Neuron (in vitro differentiated cells): ENCODE measurements around the gene GAB2.

Experiments used
- H2AFZ ChIP-seq: one replicate; pipeline ENCODE4 v1.6.1; 2013; ENCODE audit warnings: low read depth, mild to moderate bottlenecking, inconsistent platforms, low read length, moderate library complexity
- H3K27me3 ChIP-seq: one replicate; pipeline ENCODE4 v1.6.1; 2013; ENCODE audit warnings: low read length; ENCODE audit not compliant: insufficient read depth
- H3K36me3 ChIP-seq: one replicate; pipeline ENCODE4 v1.6.1; 2013; ENCODE audit warnings: low read length; ENCODE audit not compliant: insufficient read depth
- H3K4me1 ChIP-seq: one replicate; pipeline ENCODE4 v1.6.1; 2013; ENCODE audit warnings: low read length; ENCODE audit not compliant: insufficient read depth
- H3K4me3 ChIP-seq: 2 replicates; pipeline ENCODE4 v1.5.1; 2013; ENCODE audit warnings: mild to moderate bottlenecking, low read length, moderate library complexity
- H3K9me3 ChIP-seq: one replicate; pipeline ENCODE4 v1.6.1; 2013; ENCODE audit warnings: low read length

Gene GAB2

DNA sequence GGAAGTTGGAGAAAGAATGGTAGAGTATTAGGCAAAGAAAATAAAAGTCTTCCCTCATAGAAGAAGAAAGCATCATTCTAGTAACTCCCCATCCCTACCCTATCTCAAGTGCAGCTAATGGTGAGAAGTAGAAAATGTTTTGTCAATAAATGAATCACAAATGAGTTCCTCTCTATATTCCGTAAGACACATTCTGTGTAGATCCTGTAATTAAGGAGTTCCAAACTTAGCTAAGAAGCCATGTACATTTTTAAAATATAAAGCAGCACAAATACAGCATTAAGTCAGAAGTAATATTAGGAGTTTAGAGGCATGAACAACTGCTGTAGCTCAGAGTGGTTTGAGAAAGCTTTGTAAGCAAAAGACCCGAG lies 80.1 kb downstream of the GAB2 start:
- H3K27me3 ChIP-seq, result no peaks in the 10 kb centered on the region
- H2AFZ ChIP-seq, result no peak overlapping the region
- H3K4me3 ChIP-seq, result no peak overlapping the region
- no peaks in the 10 kb centered on the region for H3K36me3 ChIP-seq
- peaks cover 6% of the 10 kb centered on the region for H3K4me1 ChIP-seq
- H3K9me3 ChIP-seq, result peaks cover 2% of the 10 kb centered on the region

DNA sequence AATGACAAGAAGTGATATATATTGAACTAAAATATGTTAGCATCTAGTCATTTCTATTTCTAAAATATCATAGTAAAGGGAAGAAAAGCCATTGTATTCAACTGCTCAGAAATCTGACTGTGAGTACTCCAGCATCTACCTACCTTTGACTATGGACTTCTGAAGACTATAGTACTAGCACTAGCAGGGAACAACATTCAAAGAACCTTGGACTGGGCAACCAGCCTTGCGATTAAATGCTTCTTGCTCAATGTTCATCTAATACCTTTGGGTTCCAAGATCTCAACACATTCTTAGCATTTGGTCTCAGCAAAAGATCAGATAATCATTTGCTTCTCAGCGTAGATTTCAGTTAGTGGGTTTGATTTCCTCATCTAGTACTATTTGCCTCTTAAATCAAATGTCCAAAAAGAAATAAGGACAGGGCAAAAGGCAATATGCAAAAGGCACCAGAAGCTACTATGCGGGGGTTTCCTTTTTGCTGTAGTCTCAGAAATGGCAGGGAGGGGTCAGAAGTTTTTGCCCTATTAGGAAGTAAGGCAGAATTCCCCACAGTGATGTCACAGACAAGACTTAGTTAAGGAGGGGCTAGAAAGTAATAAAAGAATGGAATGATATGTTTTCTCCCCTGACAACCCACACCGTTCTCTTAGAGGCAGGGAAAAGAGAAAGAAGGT lies 80.6 kb downstream of the GAB2 start:
- H3K27me3 ChIP-seq, result no peaks in the 10 kb centered on the region
- peaks cover 6% of the 10 kb centered on the region for H3K4me1 ChIP-seq
- H2AFZ ChIP-seq, result no peak overlapping the region
- no peaks in the 10 kb centered on the region for H3K36me3 ChIP-seq
- H3K9me3 ChIP-seq, result peaks cover under 1% of the 10 kb centered on the region
- no peak overlapping the region for H3K4me3 ChIP-seq

DNA sequence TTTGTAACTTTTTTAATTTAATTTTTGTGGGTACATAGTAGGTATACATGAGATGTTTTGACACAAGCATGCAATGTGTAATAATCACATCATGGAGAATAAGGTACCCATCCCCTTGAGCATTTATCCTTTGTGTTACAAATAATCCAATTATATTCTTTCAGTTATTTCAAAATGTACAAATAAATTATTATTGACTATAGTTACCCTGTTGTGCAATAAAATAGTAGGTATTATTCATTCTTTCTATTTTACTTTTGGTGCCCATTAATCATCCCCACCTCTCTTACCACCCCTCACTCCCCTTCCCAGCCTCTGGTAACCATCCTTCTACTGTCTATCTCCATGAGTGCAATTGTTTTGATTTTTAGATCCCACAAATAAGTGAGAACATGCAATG lies 83.5 kb downstream of the GAB2 start:
- no peaks in the 10 kb centered on the region for H3K9me3 ChIP-seq
- H2AFZ ChIP-seq, result no peak overlapping the region
- no peak overlapping the region for H3K4me3 ChIP-seq
- H3K36me3 ChIP-seq, result no peaks in the 10 kb centered on the region
- no peaks in the 10 kb centered on the region for H3K27me3 ChIP-seq
- H3K4me1 ChIP-seq, result peaks cover 6% of the 10 kb centered on the region

DNA sequence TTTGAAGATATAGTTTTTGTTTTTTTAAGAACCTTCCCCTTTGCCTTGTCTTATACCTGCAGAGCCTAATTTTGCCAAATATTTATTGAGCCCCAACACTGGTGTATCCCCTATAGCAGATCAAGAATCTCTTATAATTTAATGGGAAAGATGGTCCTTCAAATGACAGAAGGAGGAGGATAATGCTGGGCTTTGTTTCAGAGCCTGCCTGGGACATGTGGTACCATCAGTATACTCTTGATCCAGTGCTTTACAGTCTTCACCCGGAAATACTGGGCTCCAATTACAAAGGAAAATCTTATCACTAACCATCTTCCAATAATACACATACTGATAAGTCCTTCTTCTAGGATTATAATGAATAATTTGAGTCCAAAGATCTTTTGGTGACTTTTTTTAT lies 84.7 kb downstream of the GAB2 start:
- Histone ChIP-seq H3K27me3 (no peaks in the 10 kb centered on the region), H3K9me3 (no peaks in the 10 kb centered on the region), H2AFZ (no peak overlapping the region), H3K36me3 (no peaks in the 10 kb centered on the region), H3K4me3 (no peak overlapping the region), H3K4me1 (peaks cover 6% of the 10 kb centered on the region)

DNA sequence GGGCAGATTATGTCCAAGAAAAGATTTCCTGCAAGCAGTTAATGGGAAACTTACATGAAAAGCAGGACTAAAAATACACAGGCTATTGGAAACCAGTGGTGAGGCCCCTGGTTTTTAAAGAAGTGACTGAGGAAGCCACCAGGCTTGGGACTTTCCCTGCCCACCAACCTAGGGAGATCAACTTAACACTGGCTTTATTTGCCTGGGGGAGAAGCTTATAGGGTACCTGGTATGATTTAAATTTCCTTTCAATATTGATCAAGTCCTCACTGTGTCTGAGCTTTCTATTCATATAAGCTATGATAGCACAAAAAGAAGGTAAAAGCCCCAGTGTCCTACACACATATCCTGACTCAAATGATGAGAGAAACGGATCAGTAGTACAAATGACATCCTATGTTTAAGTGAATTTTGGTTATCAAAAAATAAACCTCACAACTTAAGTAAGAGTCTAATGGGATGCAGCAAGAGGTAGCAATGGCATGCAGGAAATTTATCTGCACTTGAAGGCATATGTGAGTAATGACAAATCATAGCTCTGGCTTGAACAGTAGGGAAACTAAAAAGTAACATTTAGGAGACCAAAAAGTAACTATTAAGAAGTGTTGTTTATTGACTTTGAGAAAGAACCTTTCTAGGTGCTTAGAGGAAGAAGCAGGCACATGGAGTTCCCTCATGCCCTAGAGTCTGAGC lies 85.3 kb downstream of the GAB2 start:
- Histone ChIP-seq H2AFZ (no peak overlapping the region), H3K4me3 (no peak overlapping the region), H3K27me3 (no peaks in the 10 kb centered on the region), H3K36me3 (no peaks in the 10 kb centered on the region), H3K9me3 (no peaks in the 10 kb centered on the region), H3K4me1 (peaks cover 2% of the 10 kb centered on the region)

DNA sequence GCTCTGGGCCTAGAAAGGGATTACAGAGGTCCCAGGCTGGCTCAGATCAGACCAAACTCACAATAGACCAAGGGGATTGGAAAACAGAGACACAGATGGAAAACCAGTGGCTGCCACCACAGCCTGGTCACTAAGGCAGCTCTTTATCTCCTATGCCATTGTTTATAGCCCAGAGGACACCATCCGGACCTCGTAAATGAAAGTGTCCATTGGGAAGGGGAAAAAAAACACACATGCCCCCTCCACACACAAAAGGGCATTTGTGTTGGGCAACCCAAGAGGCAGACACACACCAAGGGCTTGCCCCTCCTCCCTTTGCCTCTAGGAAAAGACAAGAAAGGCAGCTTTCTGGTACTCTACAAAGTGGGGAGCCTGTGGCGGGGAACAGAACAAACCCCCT lies 85.9 kb downstream of the GAB2 start:
- Histone ChIP-seq H3K4me1 (no peaks in the 10 kb centered on the region), H3K27me3 (no peaks in the 10 kb centered on the region), H3K9me3 (no peaks in the 10 kb centered on the region), H3K36me3 (no peaks in the 10 kb centered on the region), H3K4me3 (no peak overlapping the region), H2AFZ (no peak overlapping the region)

DNA sequence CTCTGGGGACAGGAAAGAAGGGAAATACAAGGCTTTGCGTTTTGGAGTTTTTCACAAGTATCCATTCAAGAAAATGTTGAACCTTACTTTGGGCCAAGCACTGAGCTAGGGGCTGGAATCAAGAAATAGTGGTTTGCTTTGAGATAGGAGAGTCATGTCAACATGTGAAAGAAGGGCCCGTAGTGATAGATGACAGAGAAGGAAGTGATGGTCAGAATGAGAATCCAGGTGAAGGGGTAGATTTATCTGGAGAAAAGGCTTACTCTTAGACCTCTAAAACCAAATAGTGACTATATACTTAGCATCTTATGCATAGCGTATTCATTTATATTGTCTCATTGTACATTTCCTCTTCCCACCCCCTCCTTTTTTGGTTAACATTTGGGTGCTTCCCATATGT lies 87.3 kb downstream of the GAB2 start:
- Histone ChIP-seq H3K9me3 (no peaks in the 10 kb centered on the region), H3K36me3 (no peaks in the 10 kb centered on the region)

DNA sequence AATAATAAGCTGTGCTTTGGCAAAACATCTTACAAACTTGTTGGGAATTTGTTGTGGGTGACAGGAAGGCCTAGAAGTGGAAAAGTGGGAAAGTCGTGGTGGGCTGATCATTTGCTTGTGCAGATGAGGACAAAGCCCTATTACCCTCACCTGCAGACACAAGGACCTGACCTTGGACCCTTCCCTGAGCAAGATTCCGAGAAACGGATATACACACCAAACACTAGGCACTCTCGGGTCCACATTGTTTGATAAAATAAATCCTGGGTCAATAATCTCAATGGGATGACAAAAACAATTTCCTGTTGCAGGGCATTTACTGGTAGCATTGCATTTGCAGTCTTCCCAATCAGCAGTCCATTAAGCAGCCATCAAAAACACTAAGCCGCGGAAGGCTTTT lies 89.7 kb downstream of the GAB2 start:
- H2AFZ ChIP-seq, result no peak overlapping the region
- no peaks in the 10 kb centered on the region for H3K36me3 ChIP-seq
- H3K27me3 ChIP-seq, result no peaks in the 10 kb centered on the region
- no peaks in the 10 kb centered on the region for H3K9me3 ChIP-seq
- H3K4me3 ChIP-seq, result no peak overlapping the region
- H3K4me1 ChIP-seq, result no peaks in the 10 kb centered on the region

More for the DNA sequence above, 87.3 kb downstream of the GAB2 start:
- Histone ChIP-seq H3K4me1 (no peaks in the 10 kb centered on the region), H2AFZ (no peak overlapping the region), H3K27me3 (no peaks in the 10 kb centered on the region), H3K4me3 (no peak overlapping the region)

DNA sequence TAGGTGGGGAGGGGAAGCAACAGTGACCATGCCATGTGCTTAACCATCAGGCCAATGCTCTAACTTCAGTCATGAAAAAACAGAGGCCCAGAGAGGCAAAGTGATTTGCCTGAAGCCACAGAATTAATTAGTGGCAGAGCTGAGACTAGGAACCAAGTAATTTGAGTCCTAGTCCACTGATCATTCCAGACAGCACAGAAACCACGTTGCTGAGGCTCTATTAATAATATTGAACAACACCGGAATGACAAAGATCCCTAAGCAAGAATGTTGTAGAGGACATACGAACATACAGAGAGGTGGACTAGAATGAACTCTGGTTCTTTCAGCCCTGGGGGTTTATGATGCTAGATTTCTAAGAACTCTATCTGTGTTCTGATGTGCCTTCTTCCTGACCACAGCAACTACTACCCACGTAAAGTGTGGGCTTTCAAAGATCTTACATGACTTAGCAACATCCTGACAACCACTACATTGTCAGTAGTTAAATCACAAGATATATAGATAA lies 92.3 kb downstream of the GAB2 start:
- H3K36me3 ChIP-seq, result no peaks in the 10 kb centered on the region
- no peak overlapping the region for H3K4me3 ChIP-seq

DNA sequence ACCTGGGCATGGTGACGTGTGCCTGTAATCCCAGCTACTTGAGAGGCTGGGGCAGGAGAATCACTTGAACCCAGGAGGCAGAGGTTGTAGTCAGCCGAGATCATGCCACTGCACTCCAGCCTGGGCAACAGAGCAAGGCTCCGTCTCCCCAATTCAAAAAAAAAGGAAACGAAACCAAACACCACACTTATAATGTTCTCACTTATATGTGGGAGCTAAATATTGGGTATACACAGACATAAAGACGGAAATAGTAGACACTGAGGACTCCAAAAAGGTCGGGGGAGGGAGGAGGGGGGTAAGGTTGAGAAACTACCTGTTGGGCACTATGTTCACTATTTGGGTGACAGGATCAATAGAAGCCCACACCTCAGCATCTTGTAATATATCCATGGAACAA lies 94.3 kb downstream of the GAB2 start:
- H3K4me3 ChIP-seq, result no peak overlapping the region
- no peaks in the 10 kb centered on the region for H3K9me3 ChIP-seq
- H2AFZ ChIP-seq, result no peak overlapping the region
- peaks cover 16% of the 10 kb centered on the region for H3K4me1 ChIP-seq
- H3K36me3 ChIP-seq, result no peaks in the 10 kb centered on the region
- H3K27me3 ChIP-seq, result no peaks in the 10 kb centered on the region

More for the DNA sequence above, 92.3 kb downstream of the GAB2 start:
- H3K9me3 ChIP-seq, result no peaks in the 10 kb centered on the region
- no peaks in the 10 kb centered on the region for H3K4me1 ChIP-seq
- H2AFZ ChIP-seq, result no peak overlapping the region
- H3K27me3 ChIP-seq, result no peaks in the 10 kb centered on the region

DNA sequence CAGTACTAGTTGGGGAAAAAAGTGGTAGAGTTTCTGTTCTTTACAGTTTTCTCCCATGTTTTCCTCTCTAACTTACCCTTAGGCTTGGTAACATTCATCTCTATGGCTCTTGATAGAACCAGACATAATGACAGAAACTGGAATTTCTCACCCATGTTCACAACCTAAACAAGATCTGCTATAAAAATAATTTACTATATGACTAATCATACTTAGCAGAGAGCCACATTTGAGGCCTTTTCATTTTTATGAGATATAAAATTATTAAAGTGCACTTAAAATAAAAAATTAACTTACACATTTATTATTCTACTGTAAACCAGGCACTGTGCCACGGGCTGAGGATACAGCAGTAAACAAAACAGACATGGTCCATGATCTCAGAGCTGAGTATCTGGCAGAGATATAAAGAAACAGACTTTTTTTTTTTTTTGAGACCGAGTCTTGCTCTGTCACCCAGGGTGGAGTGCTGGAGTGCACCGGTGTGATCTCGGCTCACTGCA lies 98.1 kb downstream of the GAB2 start:
- H2AFZ ChIP-seq, result no peak overlapping the region

DNA sequence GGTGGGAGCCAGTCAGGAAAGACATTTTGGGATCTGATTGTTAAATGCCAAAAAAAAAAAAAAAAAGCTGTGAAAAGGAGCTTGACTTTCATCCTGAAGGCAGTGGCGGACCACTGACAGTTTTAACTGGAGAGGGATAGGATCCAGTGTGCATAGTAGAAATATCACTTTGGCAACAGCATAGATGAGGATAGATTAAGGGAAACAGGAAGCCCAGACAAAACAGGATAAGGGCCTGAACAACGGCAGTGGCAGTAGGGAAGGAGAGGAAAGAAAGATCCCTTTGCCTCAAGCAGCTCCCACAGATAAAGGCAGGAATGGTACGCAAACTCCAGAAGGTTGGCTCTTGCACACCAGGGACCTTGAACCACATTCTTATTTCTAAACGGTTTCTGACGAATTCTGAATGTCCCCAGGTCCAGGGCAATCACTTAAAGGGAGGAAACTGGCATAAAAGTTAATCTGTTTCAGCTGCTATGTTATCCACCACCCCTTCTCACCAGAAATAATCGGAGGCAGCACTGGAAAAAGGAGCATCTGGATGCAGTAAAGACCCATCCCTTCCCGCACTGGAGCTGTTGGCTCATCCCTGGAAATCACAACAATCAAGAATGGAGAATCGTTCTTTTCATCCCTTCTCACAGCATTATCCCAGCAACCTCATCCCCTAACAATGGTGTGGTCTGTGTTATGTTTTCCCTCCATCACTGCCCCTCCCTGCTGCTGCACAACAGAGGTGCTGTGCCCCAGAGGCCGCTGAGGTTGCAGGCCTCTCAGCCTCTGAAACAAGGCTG lies 99.1 kb downstream of the GAB2 start:
- Histone ChIP-seq H3K9me3 (no peaks in the 10 kb centered on the region), H3K36me3 (no peaks in the 10 kb centered on the region), H3K4me3 (peak overlapping the region; percentile 30), H3K27me3 (no peaks in the 10 kb centered on the region), H3K4me1 (peaks cover 37% of the 10 kb centered on the region), H2AFZ (peak overlapping the region; percentile 11)

More for the DNA sequence above, 98.1 kb downstream of the GAB2 start:
- no peaks in the 10 kb centered on the region for H3K27me3 ChIP-seq
- peaks cover 30% of the 10 kb centered on the region for H3K4me1 ChIP-seq
- H3K36me3 ChIP-seq, result no peaks in the 10 kb centered on the region
- no peak overlapping the region for H3K4me3 ChIP-seq
- no peaks in the 10 kb centered on the region for H3K9me3 ChIP-seq

DNA sequence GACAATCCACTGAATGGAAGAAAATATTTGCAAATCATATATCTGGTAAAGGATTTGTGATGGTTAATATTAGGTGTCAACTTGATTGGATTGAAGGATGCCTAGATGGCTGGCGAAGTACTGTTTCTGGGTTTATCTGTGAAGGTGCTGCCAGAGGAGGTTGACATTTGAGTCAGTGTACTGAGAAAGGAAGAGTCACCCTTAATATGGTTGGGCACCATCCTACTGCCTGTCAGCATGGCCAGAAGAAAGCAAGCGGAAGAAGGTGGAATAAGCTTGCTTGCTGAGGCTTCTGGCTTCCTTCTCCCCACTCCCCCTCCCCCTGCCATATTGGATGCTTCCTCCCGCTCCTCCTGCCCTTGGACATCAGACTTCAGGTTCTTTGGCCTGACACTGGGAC lies 101.9 kb downstream of the GAB2 start:
- Histone ChIP-seq H3K27me3 (no peaks in the 10 kb centered on the region), H3K36me3 (no peaks in the 10 kb centered on the region), H3K4me1 (peaks cover 37% of the 10 kb centered on the region)

More for the DNA sequence above, 101.9 kb downstream of the GAB2 start:
- H3K4me3 ChIP-seq, result no peak overlapping the region
- no peaks in the 10 kb centered on the region for H3K9me3 ChIP-seq
- no peak overlapping the region for H2AFZ ChIP-seq
